ENCODE data around the gene CACFD1.

GRCh38 chr9:133511607-133512006, 51.8 kb downstream of the CACFD1 start:
- TF ChIP-seq, protein P1, sequence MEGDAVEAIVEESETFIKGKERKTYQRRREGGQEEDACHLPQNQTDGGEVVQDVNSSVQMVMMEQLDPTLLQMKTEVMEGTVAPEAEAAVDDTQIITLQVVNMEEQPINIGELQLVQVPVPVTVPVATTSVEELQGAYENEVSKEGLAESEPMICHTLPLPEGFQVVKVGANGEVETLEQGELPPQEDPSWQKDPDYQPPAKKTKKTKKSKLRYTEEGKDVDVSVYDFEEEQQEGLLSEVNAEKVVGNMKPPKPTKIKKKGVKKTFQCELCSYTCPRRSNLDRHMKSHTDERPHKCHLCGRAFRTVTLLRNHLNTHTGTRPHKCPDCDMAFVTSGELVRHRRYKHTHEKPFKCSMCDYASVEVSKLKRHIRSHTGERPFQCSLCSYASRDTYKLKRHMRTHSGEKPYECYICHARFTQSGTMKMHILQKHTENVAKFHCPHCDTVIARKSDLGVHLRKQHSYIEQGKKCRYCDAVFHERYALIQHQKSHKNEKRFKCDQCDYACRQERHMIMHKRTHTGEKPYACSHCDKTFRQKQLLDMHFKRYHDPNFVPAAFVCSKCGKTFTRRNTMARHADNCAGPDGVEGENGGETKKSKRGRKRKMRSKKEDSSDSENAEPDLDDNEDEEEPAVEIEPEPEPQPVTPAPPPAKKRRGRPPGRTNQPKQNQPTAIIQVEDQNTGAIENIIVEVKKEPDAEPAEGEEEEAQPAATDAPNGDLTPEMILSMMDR (IDR thresholded peaks at IDR 0.05): no peak
- no peak for TF ChIP-seq POLR2A (IDR thresholded peaks at IDR 0.05)

All from adrenal gland (tissue), 5 donors.